GM12878 (cell line): ENCODE results near the gene VWA3A.

Experiments
- FOXK2 ChIP-seq: fragments of 450-650 bp; IDR thresholded peaks from 2 replicates; pipeline ENCODE4 v1.6.1; 2017; ENCODE audit warnings: mild to moderate bottlenecking, moderate library complexity
- HDGF ChIP-seq: fragments of 450-650 bp; IDR thresholded peaks from 2 replicates; pipeline ENCODE4 v1.6.1; 2016; ENCODE audit warnings: antibody characterized with exemption
- JUNB ChIP-seq: IDR thresholded peaks from 2 replicates; pipeline ENCODE4 v1.6.1; 2016; ENCODE audit warnings: antibody characterized with exemption, mild to moderate bottlenecking
- POLR2AphosphoS5 ChIP-seq: IDR thresholded peaks from 2 replicates; pipeline ENCODE4 v1.6.1; 2011; ENCODE audit warnings: mild to moderate bottlenecking, low read length, inconsistent platforms
- RAD21 ChIP-seq: IDR thresholded peaks from 2 replicates; pipeline ENCODE4 v1.6.1; 2011; ENCODE audit warnings: mild to moderate bottlenecking, low read depth, low read length, moderate library complexity; ENCODE audit not compliant: insufficient read depth
- TAF1 ChIP-seq: IDR thresholded peaks from 2 replicates; pipeline ENCODE4 v1.6.1; 2011; ENCODE audit warnings: mild to moderate bottlenecking, low read depth, low read length, borderline replicate concordance
- TF ChIP-seq, protein P1 (sequence below): IDR thresholded peaks from 2 replicates; pipeline ENCODE4 v1.6.1; 2012; ENCODE audit warnings: mild to moderate bottlenecking, low read depth, low read length
- TF ChIP-seq, protein P2 (sequence below), 3 experiments: IDR thresholded peaks in 2 of 3; conservative IDR thresholded peaks in 1 of 3; 2 replicates each; pipeline ENCODE4 v1.5.1; 2011; ENCODE audit warnings: low read depth in 3 of 3, low read length in 3 of 3, mild to moderate bottlenecking in 3 of 3, control low read depth in 2 of 3, moderate library complexity in 2 of 3, inconsistent platforms in 1 of 3, mixed read lengths in 1 of 3; ENCODE audit not compliant: control insufficient read depth in 2 of 3, insufficient read depth in 1 of 3; ENCODE audit errors: extremely low read depth in 1 of 3
- TF ChIP-seq, protein P3 (sequence below): IDR thresholded peaks from 2 replicates; pipeline ENCODE4 v1.6.1; 2012; ENCODE audit warnings: low read depth, low read length, improper control_type of control experiment

DNA sequence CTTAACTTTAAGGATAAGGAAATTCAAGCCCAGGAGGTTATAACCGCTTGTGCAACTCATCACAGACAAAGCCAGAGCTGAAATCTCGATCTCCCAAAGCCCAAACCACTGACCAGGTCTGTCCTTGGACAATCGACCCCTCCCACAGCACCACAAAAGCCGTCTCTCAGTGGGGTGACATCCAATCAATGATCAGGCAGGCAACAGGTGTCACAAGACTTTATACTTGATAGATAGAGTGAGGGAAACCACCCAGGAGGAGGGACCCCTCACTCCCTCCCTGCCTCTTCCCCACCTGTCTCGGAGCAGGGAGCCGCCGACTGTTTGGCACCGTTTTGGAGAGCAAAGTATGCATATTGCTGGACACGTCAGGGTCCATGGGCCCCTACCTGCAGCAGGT lies 55.5 kb downstream of the VWA3A start:
- no peak for TF ChIP-seq HDGF
- TF ChIP-seq, protein P1, sequence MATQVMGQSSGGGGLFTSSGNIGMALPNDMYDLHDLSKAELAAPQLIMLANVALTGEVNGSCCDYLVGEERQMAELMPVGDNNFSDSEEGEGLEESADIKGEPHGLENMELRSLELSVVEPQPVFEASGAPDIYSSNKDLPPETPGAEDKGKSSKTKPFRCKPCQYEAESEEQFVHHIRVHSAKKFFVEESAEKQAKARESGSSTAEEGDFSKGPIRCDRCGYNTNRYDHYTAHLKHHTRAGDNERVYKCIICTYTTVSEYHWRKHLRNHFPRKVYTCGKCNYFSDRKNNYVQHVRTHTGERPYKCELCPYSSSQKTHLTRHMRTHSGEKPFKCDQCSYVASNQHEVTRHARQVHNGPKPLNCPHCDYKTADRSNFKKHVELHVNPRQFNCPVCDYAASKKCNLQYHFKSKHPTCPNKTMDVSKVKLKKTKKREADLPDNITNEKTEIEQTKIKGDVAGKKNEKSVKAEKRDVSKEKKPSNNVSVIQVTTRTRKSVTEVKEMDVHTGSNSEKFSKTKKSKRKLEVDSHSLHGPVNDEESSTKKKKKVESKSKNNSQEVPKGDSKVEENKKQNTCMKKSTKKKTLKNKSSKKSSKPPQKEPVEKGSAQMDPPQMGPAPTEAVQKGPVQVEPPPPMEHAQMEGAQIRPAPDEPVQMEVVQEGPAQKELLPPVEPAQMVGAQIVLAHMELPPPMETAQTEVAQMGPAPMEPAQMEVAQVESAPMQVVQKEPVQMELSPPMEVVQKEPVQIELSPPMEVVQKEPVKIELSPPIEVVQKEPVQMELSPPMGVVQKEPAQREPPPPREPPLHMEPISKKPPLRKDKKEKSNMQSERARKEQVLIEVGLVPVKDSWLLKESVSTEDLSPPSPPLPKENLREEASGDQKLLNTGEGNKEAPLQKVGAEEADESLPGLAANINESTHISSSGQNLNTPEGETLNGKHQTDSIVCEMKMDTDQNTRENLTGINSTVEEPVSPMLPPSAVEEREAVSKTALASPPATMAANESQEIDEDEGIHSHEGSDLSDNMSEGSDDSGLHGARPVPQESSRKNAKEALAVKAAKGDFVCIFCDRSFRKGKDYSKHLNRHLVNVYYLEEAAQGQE: no peak
- TF ChIP-seq, protein P2, sequence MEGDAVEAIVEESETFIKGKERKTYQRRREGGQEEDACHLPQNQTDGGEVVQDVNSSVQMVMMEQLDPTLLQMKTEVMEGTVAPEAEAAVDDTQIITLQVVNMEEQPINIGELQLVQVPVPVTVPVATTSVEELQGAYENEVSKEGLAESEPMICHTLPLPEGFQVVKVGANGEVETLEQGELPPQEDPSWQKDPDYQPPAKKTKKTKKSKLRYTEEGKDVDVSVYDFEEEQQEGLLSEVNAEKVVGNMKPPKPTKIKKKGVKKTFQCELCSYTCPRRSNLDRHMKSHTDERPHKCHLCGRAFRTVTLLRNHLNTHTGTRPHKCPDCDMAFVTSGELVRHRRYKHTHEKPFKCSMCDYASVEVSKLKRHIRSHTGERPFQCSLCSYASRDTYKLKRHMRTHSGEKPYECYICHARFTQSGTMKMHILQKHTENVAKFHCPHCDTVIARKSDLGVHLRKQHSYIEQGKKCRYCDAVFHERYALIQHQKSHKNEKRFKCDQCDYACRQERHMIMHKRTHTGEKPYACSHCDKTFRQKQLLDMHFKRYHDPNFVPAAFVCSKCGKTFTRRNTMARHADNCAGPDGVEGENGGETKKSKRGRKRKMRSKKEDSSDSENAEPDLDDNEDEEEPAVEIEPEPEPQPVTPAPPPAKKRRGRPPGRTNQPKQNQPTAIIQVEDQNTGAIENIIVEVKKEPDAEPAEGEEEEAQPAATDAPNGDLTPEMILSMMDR (IDR thresholded peaks at IDR 0.05 in 2 of 3, conservative IDR thresholded peaks at IDR 0.05 in 1 of 3; ENCODE audit: control insufficient read depth in 2 of 3, extremely low read depth in 1 of 3, insufficient read depth in 1 of 3, low read depth in 3 of 3, low read length in 3 of 3): no peak
- no peak for TF ChIP-seq RAD21
- TF ChIP-seq JUNB: no peak
- no peak for TF ChIP-seq FOXK2
- TF ChIP-seq, protein P3, sequence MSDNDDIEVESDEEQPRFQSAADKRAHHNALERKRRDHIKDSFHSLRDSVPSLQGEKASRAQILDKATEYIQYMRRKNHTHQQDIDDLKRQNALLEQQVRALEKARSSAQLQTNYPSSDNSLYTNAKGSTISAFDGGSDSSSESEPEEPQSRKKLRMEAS: no peak
- no peak for TF ChIP-seq TAF1
- TF ChIP-seq POLR2AphosphoS5: no peak
